HG02840 (cell line): ENCODE results near the gene PAXX.

Experiments used
- ATAC-seq: cut with Tn5 transposase; IDR thresholded peaks from one replicate; pipeline ENCODE4 v1.9.1; 2021; ENCODE audit warnings: mild to moderate bottlenecking, moderate library complexity, moderate number of reproducible peaks; ENCODE audit not compliant: unreplicated experiment, low FRiP score

PAXX gene

GRCh38 chr9:136991993-136992818, at the start of gene PAXX:
Gene PAXX, plus strand, starts transcription at chr9:136992422. Its CDS starts 22 bp downstream, at chr9:136992444.
- ATAC-seq = peak; percentile 69

- no peak for ATAC-seq
Observed at GRCh38 chr9:136942881-136943230, 49.4 kb upstream of the PAXX start.

DNA sequence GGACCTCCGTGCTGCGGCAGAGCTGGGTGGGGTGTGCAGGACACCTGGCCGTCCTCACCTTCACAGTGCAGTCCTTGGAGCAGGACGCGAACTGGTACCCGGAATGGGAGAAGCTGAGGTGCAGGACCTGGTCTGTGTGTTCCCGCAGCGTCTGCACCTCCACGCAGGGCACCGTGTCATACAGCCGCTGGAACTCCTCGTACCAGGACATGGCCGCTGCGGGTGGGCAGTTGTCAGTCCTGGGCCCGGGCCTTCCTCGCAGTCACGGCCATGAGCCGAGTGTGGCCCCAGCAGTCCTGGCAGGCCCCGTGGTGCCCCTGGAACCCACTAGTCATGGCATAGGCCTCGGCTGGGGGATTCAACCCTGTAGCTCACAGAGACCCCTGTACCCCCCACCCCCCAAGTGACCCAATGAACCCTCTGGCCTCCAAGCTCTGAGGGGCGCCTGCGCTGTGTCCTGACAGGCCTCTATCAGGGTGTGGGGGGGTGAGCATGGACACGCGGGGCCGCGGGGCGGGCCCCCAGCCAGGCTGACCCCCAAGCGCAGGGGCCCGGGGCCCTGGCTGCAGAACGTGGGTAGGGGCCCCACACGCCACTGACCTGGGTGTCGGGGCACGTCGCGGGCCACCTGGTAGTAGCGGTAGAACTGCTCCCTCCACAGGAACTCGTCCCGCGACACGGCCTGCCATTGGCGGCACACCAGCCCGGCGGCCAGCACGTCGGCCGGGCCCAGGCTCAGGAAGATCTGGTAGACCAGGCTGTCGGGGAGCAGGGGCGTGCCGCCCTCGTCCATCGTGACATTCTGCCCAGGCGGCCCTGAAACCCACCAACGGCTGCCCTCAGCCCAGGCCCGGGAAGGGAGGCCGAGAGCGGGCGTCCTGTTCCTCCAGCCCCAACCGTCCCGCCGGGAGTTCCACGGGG, 48.7 kb upstream of the PAXX start:
- ATAC-seq = peak; percentile 4

DNA sequence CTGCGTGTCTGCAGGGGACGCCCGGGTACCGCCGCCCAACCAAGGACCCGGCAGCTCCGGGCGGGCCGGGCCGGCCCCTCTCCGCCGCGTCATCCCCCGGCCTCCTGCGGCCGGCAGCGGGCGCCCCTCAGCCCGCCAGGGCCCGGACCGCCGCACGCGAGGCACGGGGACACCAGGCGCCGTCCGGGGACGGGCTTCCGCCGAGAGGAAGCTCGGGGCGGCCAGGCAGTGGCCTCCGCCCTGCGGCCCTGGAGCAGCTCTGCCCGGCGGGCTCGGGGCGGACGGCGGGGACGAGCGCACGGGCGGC, 48.1 kb upstream of the PAXX start:
- ATAC-seq = no peak

DNA sequence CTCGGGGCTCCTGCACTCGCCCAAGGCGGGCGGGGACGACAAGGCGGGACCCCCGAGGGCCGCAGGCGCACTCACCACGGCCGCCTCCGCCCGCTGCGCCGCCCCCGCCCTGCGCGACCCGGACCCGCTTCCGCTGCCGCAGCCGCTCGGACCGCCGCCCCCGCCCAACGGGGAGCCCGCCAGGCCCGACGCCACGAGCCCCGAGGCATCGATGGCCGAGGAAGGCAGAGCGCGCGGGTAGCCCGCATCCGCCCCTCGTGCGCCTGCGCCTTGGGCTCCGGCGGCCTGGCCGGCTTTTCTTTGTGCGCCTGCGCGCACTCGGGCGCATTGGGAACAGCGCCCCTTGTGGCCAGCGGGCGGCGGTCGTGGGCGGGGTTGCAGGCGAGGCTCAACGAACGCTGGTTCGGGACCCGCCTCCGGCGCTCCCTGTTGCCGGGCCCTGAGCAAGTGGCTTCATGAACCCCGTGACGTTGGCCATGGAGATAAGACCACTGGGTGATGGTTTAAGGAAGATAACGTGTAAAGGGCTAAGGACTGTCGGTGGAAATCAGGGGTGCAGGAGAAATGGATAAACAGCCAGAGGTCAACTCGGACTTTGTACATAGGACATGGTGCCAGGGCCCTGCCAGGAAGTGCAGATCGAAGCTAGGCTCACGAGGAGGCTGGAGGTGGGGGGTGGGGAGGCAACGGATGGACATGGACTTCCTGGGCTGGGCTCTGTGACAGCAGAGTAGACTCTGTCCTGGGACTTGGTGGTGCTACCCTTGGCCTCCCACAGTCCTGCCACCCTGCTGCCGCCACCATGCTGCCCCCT, 47.5 kb upstream of the PAXX start, which contains the start of the genes C8G and FBXW5:
TSS of gene C8G (plus strand) at position 725 of the 814 bp plus-strand sequence. CDS start at position 803, 78 bp downstream.
TSS of gene FBXW5 (minus strand) at position 220 of the 814 bp plus-strand sequence. CDS start 655 bp downstream, outside the sequence.
- peak; percentile 65 for ATAC-seq

- no peak for ATAC-seq
Observed at GRCh38 chr9:136945333-136946227, 46.6 kb upstream of the PAXX start.

GRCh38 chr9:136946228-136947027, 45.8 kb upstream of the PAXX start:
- ATAC-seq = no peak

DNA sequence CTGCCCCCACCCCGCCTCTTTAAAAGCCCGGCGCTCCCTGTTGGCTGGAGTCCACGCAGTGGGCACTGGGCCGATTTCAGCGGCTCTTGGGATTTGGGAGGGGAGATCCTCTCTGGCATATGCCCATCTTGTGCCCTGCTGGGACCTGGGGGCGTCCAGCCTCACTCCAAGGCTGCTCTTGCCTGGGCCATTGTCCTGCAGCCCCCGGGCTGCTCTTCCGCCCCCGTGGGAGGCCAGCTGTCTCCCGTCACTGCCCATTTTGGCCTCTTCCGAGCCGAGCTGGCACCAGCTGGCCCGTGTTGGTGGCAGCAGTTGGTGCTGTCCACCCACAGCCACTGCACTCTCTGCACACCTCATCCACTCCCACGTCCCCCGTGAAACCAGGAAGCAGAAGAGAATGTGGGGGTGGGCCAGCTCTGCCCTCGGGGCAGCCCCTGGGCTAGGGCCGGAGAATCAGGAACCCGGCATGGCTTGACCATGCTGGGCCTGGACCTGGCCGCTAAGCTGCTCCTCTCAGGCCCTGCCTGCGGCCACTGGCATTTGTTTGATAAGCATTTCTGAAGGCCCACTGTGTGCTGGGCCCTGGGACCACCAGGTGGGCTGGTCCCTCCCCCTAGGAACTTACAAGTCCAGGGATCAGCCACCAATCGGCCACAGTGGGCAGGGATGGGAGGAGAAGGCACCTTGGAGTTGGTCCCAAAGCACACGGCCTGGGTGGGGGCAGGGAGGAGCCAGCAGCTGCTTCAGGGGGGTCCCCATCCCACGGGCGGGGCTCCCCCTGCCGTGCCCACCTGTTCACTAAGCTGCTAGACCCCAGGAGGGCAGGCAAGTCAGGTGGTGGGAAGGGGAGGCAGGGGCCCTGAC, 45.0 kb upstream of the PAXX start:
- ATAC-seq = no peak

GRCh38 chr9:136947955-136948510, 44.2 kb upstream of the PAXX start:
- ATAC-seq = no peak

- no peak for ATAC-seq
Observed at GRCh38 chr9:136949239-136949816, 42.9 kb upstream of the PAXX start.

- peak; percentile 72 for ATAC-seq
Observed at GRCh38 chr9:136949817-136950655, 42.2 kb upstream of the PAXX start.

DNA sequence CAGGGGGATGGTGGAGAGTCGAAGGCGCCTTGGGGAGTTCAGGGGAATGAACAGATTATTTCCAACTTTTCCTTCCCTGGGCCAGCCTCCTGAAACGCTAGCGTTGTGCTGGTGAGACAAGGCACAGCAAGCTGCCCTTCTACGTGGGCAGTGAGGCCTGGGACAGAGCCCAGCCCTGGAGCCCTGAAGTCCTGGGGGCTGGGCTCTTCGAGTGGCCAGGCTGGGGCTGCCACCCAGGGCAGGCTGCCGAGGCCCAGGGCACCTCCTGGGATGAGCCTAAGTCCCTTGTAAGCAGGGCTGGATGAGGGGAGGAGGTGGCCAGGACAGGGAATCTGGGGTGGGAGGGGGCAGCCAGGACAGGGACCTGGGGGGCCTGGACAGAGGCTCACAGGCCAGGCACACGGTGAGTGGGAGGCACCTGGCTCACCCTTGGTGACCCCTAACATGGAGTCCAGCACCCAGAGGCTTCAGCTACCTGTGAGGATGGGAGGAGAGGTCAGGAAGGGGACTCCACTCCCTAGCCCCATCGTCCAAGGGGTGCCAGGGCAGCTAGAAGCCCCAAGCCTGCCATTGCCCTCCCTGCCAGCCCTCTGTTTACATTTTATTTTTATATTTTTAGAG, 41.5 kb upstream of the PAXX start:
- no peak for ATAC-seq

DNA sequence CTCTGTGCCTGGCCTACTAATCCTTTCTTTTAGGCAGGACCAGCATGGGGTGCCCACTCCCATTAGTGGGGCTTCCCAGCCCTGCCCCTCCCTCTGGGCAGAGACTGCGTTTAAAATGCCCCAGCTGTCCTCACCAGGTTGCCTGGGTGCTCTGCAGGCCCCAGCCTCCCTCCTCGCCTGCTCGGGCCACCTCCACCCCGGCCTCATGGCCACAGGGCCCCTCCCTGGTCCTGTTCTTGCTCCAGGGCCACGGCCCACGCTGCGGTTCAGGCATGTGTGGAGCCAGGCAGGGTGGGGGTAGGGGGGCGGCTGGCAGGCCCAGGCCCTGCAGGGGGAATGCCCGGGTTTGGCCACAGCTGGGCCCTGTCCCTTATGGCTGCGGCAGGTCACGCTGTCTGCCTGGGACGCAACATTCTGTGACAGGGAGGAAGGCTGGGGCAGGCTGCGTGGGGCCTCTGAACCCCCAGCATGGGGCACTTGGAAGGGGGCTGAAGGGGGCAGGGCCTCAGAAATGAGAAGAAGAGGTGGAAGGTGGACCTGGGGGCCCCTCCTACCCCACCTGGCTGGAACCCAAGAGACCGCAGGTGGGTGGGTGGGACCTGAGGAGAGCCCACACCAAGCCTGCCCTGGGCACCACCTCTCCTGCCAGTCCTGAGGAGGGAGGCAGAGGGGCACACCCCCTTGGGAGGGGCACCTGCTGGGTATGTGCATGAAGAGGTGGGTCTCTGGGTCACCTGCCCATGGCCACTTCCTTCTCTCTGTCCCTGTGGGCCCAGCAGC, 40.5 kb upstream of the PAXX start, which contains the start of gene LCN12:
TSS of gene LCN12 (plus strand) at position 733 of the 780 bp plus-strand sequence. CDS start 55 bp downstream, outside the sequence.
- ATAC-seq = no peak

GRCh38 chr9:136952321-136952850, 39.8 kb upstream of the PAXX start:
- ATAC-seq = no peak
